Measurements from ENCODE around the gene COL8A2.

DNA sequence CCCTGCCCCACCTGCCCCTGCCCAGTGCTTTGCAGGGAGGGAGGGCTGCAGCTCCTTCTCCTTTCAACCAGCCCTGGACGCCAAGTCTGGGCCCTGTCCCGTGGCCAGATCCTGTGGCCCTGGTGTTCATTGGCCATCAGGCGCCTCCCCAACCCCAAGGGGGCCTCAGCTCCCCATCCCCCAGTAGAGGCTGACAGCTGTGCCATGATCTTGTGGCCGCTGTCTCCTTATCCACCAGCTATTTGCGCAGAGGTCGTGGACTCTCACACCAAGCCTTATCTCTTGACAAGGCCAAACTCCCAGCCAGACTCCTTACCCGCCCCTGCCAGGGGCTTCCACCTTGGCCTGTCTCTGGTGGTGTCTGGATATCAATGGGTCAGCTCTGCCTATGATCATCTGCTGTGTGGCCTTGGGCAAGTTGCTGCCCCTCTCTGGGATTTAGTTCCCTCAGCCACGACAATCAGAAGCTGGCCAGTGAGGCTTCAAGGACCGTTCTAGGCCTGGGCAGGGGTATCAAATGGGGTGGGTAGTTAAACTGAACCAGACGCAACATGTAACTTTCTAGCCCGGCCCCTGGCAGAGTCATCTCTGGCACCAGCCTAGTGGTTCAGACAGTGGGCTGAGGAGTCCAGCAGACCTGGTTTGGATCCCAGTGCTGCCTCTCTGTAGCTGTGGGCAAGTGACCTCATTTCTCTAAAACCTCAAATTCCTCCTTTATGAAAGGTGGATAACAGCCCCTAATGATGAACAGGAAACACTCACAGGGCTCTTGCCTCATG lies 3.3 kb upstream of the COL8A2 start:
- TF ChIP-seq CTCF (conservative IDR thresholded peaks at IDR 0.05; ENCODE audit: low read depth, low read length) (no peak), MAFK (IDR thresholded peaks at IDR 0.05; ENCODE audit: low read depth, low read length) (no peak), MXI1 (IDR thresholded peaks at IDR 0.05; ENCODE audit: borderline replicate concordance, low read depth, low read length) (no peak), FOS (IDR thresholded peaks at IDR 0.05; ENCODE audit: low read depth, low read length) (no peak), CEBPB (IDR thresholded peaks at IDR 0.05; ENCODE audit: low read depth, low read length) (peak; percentile 54; the same call in 1 of the 2 replicates), RCOR1 (IDR thresholded peaks at IDR 0.05; ENCODE audit: insufficient replicate concordance, low read length) (no peak), POLR2A (IDR thresholded peaks at IDR 0.05; ENCODE audit: low read depth, low read length) (no peak)
